CD4-positive, alpha-beta T cell (primary cell): Measurements from ENCODE around the gene ANXA4. TPM values are rescaled to one million over a fixed set of nuclear protein-coding genes. Genes with fewer than 3 reads are reported as not detected.

Source experiments
- ATAC-seq: fragments of 200-7000 bp; cut with Tn5 transposase; one replicate; pipeline ENCODE4 v1.10.0; 2022; ENCODE audit warnings: mild to moderate bottlenecking; ENCODE audit not compliant: poor library complexity
- CTCF ChIA-PET: fragments of 350-600 bp; sonication (Branson Sonifier 250); formaldehyde crosslinking; loops from one replicate; lab custom pipeline; 2021; ENCODE audit warnings: antibody characterized with exemption, inconsistent platforms; lab: Charles Lee
- POLR2A ChIA-PET: fragments of 350-600 bp; sonication (Branson Sonifier 250); formaldehyde crosslinking; loops from one replicate; lab custom pipeline; 2021; ENCODE audit warnings: antibody characterized with exemption, inconsistent platforms; lab: Charles Lee
- DNase-seq, 14 experiments: peaks; one replicate each; pipeline ENCODE4 v3.0.0-alpha.2; 2013 to 2020; ENCODE audit warnings: mixed read lengths in 2 of 14
- H3K27ac ChIP-seq, 2 donors: one replicate each; pipeline versions ENCODE4 v1.5.1 to v1.7.0; 2013; ENCODE audit warnings: low read length in 2 of 2, low read depth in 1 of 2, mild to moderate bottlenecking in 1 of 2
- H3K27me3 ChIP-seq, 2 experiments: 1 replicate in 1 of 2; 2 replicates in 1 of 2; pipeline versions ENCODE4 v1.6.1 to v1.7.0; 2013; ENCODE audit warnings: low read length in 2 of 2, control low read depth in 1 of 2, mild to moderate bottlenecking in 1 of 2, moderate library complexity in 1 of 2; ENCODE audit not compliant: insufficient read depth in 2 of 2, control insufficient read depth in 1 of 2
- H3K36me3 ChIP-seq: one replicate; pipeline ENCODE4 v1.6.1; 2013; ENCODE audit warnings: low read length, control low read depth; ENCODE audit not compliant: insufficient read depth
- H3K4me1 ChIP-seq: one replicate; pipeline ENCODE4 v1.6.1; 2013; ENCODE audit warnings: low read length, control low read depth; ENCODE audit not compliant: insufficient read depth
- H3K4me3 ChIP-seq: one replicate; pipeline ENCODE4 v1.5.1; 2013; ENCODE audit warnings: mild to moderate bottlenecking, low read length, moderate library complexity
- H3K9me3 ChIP-seq, 2 experiments: 1 replicate in 1 of 2; 2 replicates in 1 of 2; pipeline versions ENCODE4 v1.6.1 to v1.7.0; 2013; ENCODE audit warnings: low read length in 2 of 2, mild to moderate bottlenecking in 2 of 2, control low read depth in 1 of 2, moderate library complexity in 1 of 2; ENCODE audit not compliant: control insufficient read depth in 1 of 2, insufficient read depth in 1 of 2
- H3K27ac Mint-ChIP-seq: one replicate; pipeline ENCODE4 v1.8.0; 2020; ENCODE audit warnings: mixed read lengths
- H3K27me3 Mint-ChIP-seq: one replicate; pipeline ENCODE4 v1.8.0; 2021; ENCODE audit warnings: mixed read lengths
- H3K36me3 Mint-ChIP-seq: one replicate; pipeline ENCODE4 v1.8.0; 2021; ENCODE audit warnings: low read depth, mixed read lengths
- H3K4me1 Mint-ChIP-seq: one replicate; pipeline ENCODE4 v1.8.0; 2021; ENCODE audit warnings: low read depth, mixed read lengths
- H3K4me3 Mint-ChIP-seq: one replicate; pipeline ENCODE4 v1.8.0; 2020; ENCODE audit warnings: mild to moderate bottlenecking, mixed read lengths
- H3K9me3 Mint-ChIP-seq: one replicate; pipeline ENCODE4 v1.8.0; 2020; ENCODE audit warnings: mixed read lengths
- intact Hi-C, 2 experiments: fragments of 100-400 bp; cut with DNase I in 1 of 2; cut with micrococcal nuclease in 1 of 2; formaldehyde crosslinking; loops; one replicate each; pipeline versions ENCODE4 v1.15.1 to v1.9.0; 2023 to 2025; cut with DNase I, micrococcal nuclease
- total RNA-seq, 174 experiments: library from RNA in 2 of 174; stranded (reverse) in 2 of 174; gene quantifications; one replicate each; pipeline ENCODE4 v1.2.3 and lab custom pipeline; 2021 to 2026
- TF ChIP-seq, protein P1 (sequence below): fragments of 200-600 bp; IDR thresholded peaks from one replicate; pipeline ENCODE4 v1.8.0; 2022; ENCODE audit warnings: antibody characterized with exemption, mild to moderate bottlenecking

ANXA4 gene
- total RNA-seq, 2 experiments from 2014 or later, result 4.0 to 5.3 TPM

DNA sequence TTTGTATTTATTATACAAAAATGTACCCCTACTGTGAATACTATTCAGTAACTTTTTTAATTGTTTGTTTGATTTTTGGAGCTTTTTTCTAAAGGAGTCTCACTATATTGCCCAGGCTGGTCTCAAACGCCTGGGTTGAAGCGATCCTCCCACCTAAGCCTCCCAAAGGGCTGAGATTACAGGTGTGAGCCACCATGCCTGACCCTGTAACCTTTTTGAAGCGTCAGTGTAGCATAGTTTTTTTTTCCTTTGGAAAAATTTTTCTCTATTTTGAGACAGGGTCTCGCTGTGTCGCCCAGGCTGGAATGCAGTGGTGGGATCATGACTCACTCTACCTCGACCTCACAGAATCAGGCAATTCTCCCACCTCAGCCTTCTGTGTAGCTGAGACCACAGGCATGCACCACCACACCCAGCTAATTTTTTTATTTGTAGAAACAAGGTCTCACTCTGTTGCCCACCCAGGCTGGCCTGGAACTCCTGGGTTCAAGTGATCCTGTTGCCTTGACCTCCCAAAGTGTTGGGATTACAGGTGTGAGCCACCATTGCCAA, 89.5 kb downstream of the ANXA4 start:
- peaks cover 85% of the 10 kb centered on the region for H3K4me1 Mint-ChIP-seq
- ATAC-seq (no peak), DNase-seq (peak in 1 of 14 experiments; percentile 11)
- intact Hi-C loops, result loop anchor here in 1 of 2 experiments (2.0 to 10.0 kb wide), 2 partner anchors 61 to 233 kb away; partner anchors contain the start of gene SNRNP27
- no peaks in the 10 kb centered on the region for H3K9me3 Mint-ChIP-seq
- H3K27ac ChIP-seq, result no peak overlapping the region
- H3K36me3 ChIP-seq, result peaks cover 5% of the 10 kb centered on the region
- TF ChIP-seq, protein P1, sequence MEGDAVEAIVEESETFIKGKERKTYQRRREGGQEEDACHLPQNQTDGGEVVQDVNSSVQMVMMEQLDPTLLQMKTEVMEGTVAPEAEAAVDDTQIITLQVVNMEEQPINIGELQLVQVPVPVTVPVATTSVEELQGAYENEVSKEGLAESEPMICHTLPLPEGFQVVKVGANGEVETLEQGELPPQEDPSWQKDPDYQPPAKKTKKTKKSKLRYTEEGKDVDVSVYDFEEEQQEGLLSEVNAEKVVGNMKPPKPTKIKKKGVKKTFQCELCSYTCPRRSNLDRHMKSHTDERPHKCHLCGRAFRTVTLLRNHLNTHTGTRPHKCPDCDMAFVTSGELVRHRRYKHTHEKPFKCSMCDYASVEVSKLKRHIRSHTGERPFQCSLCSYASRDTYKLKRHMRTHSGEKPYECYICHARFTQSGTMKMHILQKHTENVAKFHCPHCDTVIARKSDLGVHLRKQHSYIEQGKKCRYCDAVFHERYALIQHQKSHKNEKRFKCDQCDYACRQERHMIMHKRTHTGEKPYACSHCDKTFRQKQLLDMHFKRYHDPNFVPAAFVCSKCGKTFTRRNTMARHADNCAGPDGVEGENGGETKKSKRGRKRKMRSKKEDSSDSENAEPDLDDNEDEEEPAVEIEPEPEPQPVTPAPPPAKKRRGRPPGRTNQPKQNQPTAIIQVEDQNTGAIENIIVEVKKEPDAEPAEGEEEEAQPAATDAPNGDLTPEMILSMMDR, result no peak
- peaks cover 51% of the 10 kb centered on the region for H3K36me3 Mint-ChIP-seq
- peak overlapping the region; percentile 99 for H3K27ac Mint-ChIP-seq
- CTCF ChIA-PET, result interaction anchor here (1.0 kb wide), 1 partner anchor 62 kb away, joined by 3 read pairs; the partner anchor contains the start of gene SNRNP27
- no peak overlapping the region for H3K4me3 ChIP-seq
- no peaks in the 10 kb centered on the region for H3K27me3 ChIP-seq
- H3K4me3 Mint-ChIP-seq, result peak overlapping the region; percentile 74
- no peaks in the 10 kb centered on the region for H3K27me3 Mint-ChIP-seq
- H3K4me1 ChIP-seq, result peaks cover 33% of the 10 kb centered on the region
- no peaks in the 10 kb centered on the region for H3K9me3 ChIP-seq
- POLR2A ChIA-PET, result interaction anchor here (1.1 kb wide), 1 partner anchor 46 kb away, joined by 3 read pairs; no protein-coding TSS in a partner anchor

DNA sequence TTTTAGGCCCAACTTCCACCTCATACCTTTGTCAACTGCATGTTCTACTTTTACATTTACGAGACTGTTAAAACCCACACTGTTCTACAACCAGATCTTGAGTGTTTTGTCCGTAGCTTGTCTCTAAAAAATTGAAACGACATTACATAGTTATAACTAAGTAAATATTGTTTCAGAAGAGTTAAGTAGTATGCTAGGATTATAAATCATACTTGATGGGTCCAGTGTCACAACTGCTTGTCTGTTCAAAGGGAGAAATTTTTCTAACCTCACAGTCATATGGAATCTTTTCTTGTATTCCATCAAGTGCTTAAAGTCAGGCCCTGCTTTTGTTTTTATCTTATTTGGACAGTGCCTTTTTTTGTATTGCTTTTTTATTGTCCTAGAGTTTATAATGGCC, 91.8 kb downstream of the ANXA4 start:
- no peak overlapping the region for H3K4me3 ChIP-seq
- H3K27ac Mint-ChIP-seq, result no peak overlapping the region
- TF ChIP-seq, protein P1, result no peak
- H3K4me1 Mint-ChIP-seq, result peaks cover 72% of the 10 kb centered on the region
- H3K27me3 ChIP-seq, result no peaks in the 10 kb centered on the region
- H3K36me3 Mint-ChIP-seq, result peaks cover 64% of the 10 kb centered on the region
- H3K9me3 ChIP-seq, result no peaks in the 10 kb centered on the region
- peaks cover 13% of the 10 kb centered on the region for H3K36me3 ChIP-seq
- DNase-seq (no peak), ATAC-seq (no peak)
- H3K4me3 Mint-ChIP-seq, result peak overlapping the region; percentile 39
- intact Hi-C loops, result loop anchor here in 1 of 2 experiments (10.0 kb wide), 1 partner anchor 231 kb away; no protein-coding TSS in a partner anchor
- H3K27ac ChIP-seq, result no peak overlapping the region
- ChIA-PET POLR2A (interaction anchor here (0.5 kb wide), 1 partner anchor 294 kb away, joined by 3 read pairs; no protein-coding TSS in a partner anchor), CTCF (no interaction called here)
- peaks cover 30% of the 10 kb centered on the region for H3K4me1 ChIP-seq
- no peaks in the 10 kb centered on the region for H3K9me3 Mint-ChIP-seq
- H3K27me3 Mint-ChIP-seq, result no peaks in the 10 kb centered on the region

DNA sequence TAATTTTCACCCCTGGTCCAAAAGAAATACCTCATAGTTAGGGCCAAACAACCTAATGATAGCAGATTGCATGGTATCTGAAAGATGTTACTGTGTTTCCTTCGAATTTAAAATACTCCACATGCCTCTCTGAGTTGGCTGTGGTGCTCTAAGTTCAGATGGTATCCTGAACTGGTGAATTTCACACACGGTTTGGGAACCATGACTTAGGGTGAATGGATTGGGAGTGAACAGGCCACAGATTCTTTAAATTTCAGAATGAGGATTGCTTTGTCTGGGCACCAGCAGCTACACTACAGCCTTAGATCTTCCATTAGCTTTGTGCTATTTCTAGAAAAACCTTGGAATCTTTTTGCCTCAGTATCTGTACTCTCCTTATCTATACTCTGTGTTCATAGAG, 93.7 kb downstream of the ANXA4 start:
- intact Hi-C loops, result loop anchor here in 1 of 2 experiments (10.0 kb wide), 1 partner anchor 229 kb away; no protein-coding TSS in a partner anchor
- Mint-ChIP-seq H3K4me3 (no peak overlapping the region), H3K9me3 (no peaks in the 10 kb centered on the region), H3K27ac (no peak overlapping the region), H3K36me3 (peaks cover 67% of the 10 kb centered on the region), H3K27me3 (no peaks in the 10 kb centered on the region), H3K4me1 (peaks cover 57% of the 10 kb centered on the region)
- ChIA-PET POLR2A (interaction anchor here (1.4 kb wide), 1 partner anchor 399 kb away, joined by 4 read pairs; the partner anchor contains the start of gene NFU1), CTCF (no interaction called here)
- Histone ChIP-seq H3K36me3 (peaks cover 22% of the 10 kb centered on the region), H3K4me3 (no peak overlapping the region), H3K4me1 (peaks cover 22% of the 10 kb centered on the region), H3K9me3 (no peaks in the 10 kb centered on the region), H3K27me3 (no peaks in the 10 kb centered on the region), H3K27ac (no peak overlapping the region)
- TF ChIP-seq, protein P1, result no peak
- no peak for ATAC-seq
- no peak for DNase-seq
